Coronary artery (tissue), 2 donors: Measurements from ENCODE around the gene ADAMTS2.

Experiments used
- DNase-seq: peaks from one replicate; pipeline ENCODE4 v3.0.0-alpha.2; 2017; ENCODE audit warnings: low spot score
- H3K27ac ChIP-seq, 2 donors: fragments of 200-600 bp; sonication (generic); one replicate each; pipeline ENCODE4 v1.5.1; 2016 to 2019
- H3K4me3 ChIP-seq: fragments of 200-600 bp; sonication (generic); 2 replicates; pipeline ENCODE4 v1.5.1; 2016; ENCODE audit warnings: mild to moderate bottlenecking, moderate library complexity
- CTCF ChIP-seq: fragments of 200-600 bp; sonication (generic); IDR thresholded peaks from one replicate; pipeline ENCODE4 v1.5.1; 2019; ENCODE audit warnings: antibody characterized with exemption

ADAMTS2 gene

GRCh38 chr5:179221877-179222220, 123.4 kb downstream of the ADAMTS2 start:
- DNase-seq: no peak
- no peak overlapping the region for H3K27ac ChIP-seq
- TF ChIP-seq CTCF: no peak
- no peak overlapping the region for H3K4me3 ChIP-seq

GRCh38 chr5:179221196-179221876, 123.9 kb downstream of the ADAMTS2 start:
- TF ChIP-seq CTCF: no peak
- Histone ChIP-seq H3K4me3 (no peak overlapping the region), H3K27ac (no peak overlapping the region)
- no peak for DNase-seq

- TF ChIP-seq CTCF: no peak
- Histone ChIP-seq H3K27ac (no peak overlapping the region), H3K4me3 (no peak overlapping the region)
- no peak for DNase-seq
These were observed 124.5 kb downstream of the ADAMTS2 start for GRCh38 chr5:179220716-179221115.

GRCh38 chr5:179219661-179220620, 125.3 kb downstream of the ADAMTS2 start:
- H3K27ac ChIP-seq: no peak overlapping the region
- TF ChIP-seq CTCF: no peak
- DNase-seq: no peak
- no peak overlapping the region for H3K4me3 ChIP-seq

- DNase-seq: no peak
- Histone ChIP-seq H3K27ac (no peak overlapping the region), H3K4me3 (no peak overlapping the region)
- TF ChIP-seq CTCF: no peak
These were observed 126.3 kb downstream of the ADAMTS2 start for GRCh38 chr5:179218943-179219330.

GRCh38 chr5:179217956-179218942, 127.0 kb downstream of the ADAMTS2 start:
- Histone ChIP-seq H3K4me3 (no peak overlapping the region), H3K27ac (no peak overlapping the region)
- TF ChIP-seq CTCF: no peak
- no peak for DNase-seq
